A172 (cell line): ENCODE data around the gene VN1R4. TPM values are rescaled to one million over a fixed set of nuclear protein-coding genes. Genes with fewer than 3 reads are reported as not detected.

Experiments
- total RNA-seq: library from RNA; depleted of rRNA; stranded (reverse); fragments of >200 nt; shearing (Covaris generic); gene quantifications from 2 replicates; pipeline ENCODE4 v1.2.3, GENCODE V29; 2014; rRNA removed

VN1R4 gene
- total RNA-seq, 1 experiment from 2014 or later = not detected

Other genes with a start within 250 kb of the VN1R4 start
- gene ERVV-2, start 223.0 kb downstream of the VN1R4 start, total RNA-seq = 0.22 TPM in 1 of 2 replicates, not detected in the other
- gene ZNF160, start 164.3 kb downstream of the VN1R4 start, total RNA-seq = 19.6 and 20.6 TPM in 2 replicates
- gene ZNF415, start 134.8 kb downstream of the VN1R4 start, total RNA-seq = 0.22 TPM in 1 of 2 replicates, not detected in the other
- gene ZNF347, start 108.7 kb downstream of the VN1R4 start, total RNA-seq = 17.7 and 19.3 TPM in 2 replicates
- not detected in 2 replicates for gene ZNF665, start 74.4 kb downstream of the VN1R4 start, total RNA-seq
- 5.2 and 9.3 TPM in 2 replicates for gene ZNF677, start 12.8 kb downstream of the VN1R4 start, total RNA-seq
- gene VN1R2, start 9.4 kb downstream of the VN1R4 start, total RNA-seq = not detected in 2 replicates
- gene ZNF845, start 66.0 kb upstream of the VN1R4 start, total RNA-seq = 15.3 and 15.4 TPM in 2 replicates
- 2.0 and 2.8 TPM in 2 replicates for gene ZNF525, start 98.0 kb upstream of the VN1R4 start, total RNA-seq
- 26.9 and 29.5 TPM in 2 replicates for gene ZNF765, start 127.4 kb upstream of the VN1R4 start, total RNA-seq
- 22.4 and 37.0 TPM in 2 replicates for gene ZNF761, start 164.3 kb upstream of the VN1R4 start, total RNA-seq
- 2.1 and 2.7 TPM in 2 replicates for gene ZNF813, start 200.0 kb upstream of the VN1R4 start, total RNA-seq